H1 (cell line): ENCODE data around the gene ZSCAN22. TPM values are rescaled to one million over a fixed set of nuclear protein-coding genes. Genes with fewer than 3 reads are reported as not detected.

Experiments used
- KDM4A ChIP-seq: IDR thresholded peaks from one replicate; pipeline ENCODE4 v1.7.1; 2012; ENCODE audit warnings: low read depth, mild to moderate bottlenecking, moderate library complexity, low read length, inconsistent platforms; ENCODE audit not compliant: severe bottlenecking
- SIN3A ChIP-seq, 2 experiments: IDR thresholded peaks in 1 of 2; conservative IDR thresholded peaks in 1 of 2; 2 replicates each; pipeline ENCODE4 v1.6.1; 2011 to 2012; ENCODE audit warnings: low read length in 2 of 2, improper control_type of control experiment in 1 of 2, low read depth in 1 of 2, mild to moderate bottlenecking in 1 of 2
- TAF1 ChIP-seq: IDR thresholded peaks from 2 replicates; pipeline ENCODE4 v1.6.1; 2011; ENCODE audit warnings: mild to moderate bottlenecking, low read depth, low read length
- TAF7 ChIP-seq: optimal IDR thresholded peaks from 2 replicates; pipeline ENCODE3; 2011; ENCODE audit warnings: low read depth, mild to moderate bottlenecking, inconsistent platforms, low read length, moderate library complexity, borderline replicate concordance
- polyA plus RNA-seq, 7 experiments: library from polyadenylated mRNA; depleted of rRNA in 3 of 7; stranded (reverse) in 5 of 7; unstranded in 2 of 7; fragments of >200 nt in 5 of 7; fragments of 200-250 nt in 2 of 7; gene quantifications; 1 replicate in 5 of 7; 2 replicates in 1 of 7; 4 replicates in 1 of 7; pipeline versions ENCODE4 v1.2.1 to v1.2.3, GENCODE V29; 2011 to 2013; ENCODE audit warnings: missing spikeins in 2 of 7, mixed read lengths in 2 of 7
- total RNA-seq: library from RNA; stranded (reverse); fragmentation: NEBNext Ultra II Directional; extraction: Animal tissue kit (Norgen Biotek cat#: 25700); gene quantifications from 2 replicates; pipeline ENCODE4 v1.2.1, GENCODE V29; 2021

ZSCAN22 gene
- total and polyA plus RNA-seq, 2 of the 8 experiments (the other 6 are each of a cell fraction or from before 2014, with no cell fraction given): 3.2 to 3.3 TPM

GRCh38 chr19:58279042-58279924, 47.5 kb upstream of the ZSCAN22 start (continued):
- TF ChIP-seq KDM4A: peak; percentile 79
- peak; percentile 4 for TF ChIP-seq TAF7
- 0 out of 4 replicates have a peak, but pooled peaks of 1 of the 2 experiments have one; percentile 23 for TF ChIP-seq SIN3A (conservative IDR thresholded peaks at IDR 0.05 in 1 of 2, IDR thresholded peaks at IDR 0.05 in 1 of 2; ENCODE audit: low read depth in 1 of 2, low read length in 2 of 2)
- no peak; the same call in 1 of the 2 replicates for TF ChIP-seq TAF1
- TF ChIP-seq, all 59 proteins: peak for 11
